ENCODE data around the gene GLP2R.

The GLP2R gene

DNA sequence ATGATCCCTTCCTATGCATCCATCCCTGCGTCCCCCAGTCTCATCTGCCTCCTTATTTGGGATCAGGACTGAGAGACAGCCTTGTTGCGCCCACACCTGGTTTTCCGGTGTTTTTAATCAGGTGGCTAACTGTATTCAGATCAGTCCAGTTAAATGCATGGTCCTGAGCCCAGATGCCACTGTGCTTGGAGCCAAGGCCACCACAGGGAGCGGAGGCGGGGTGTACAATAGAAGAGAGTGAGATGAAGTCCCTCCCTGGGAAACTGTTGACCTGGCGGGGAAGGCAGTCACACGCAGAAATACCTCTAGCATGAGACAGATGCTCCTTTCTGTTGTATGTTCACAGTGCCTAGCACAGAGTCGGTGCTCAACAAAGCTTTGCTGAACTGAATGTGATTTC lies 73.1 kb downstream of the GLP2R start:
- H3K4me3 ChIP-seq (ENCODE audit: low read depth in 1 of 2, low read length in 1 of 2): no peak overlapping the region
- TF ChIP-seq, protein P1, sequence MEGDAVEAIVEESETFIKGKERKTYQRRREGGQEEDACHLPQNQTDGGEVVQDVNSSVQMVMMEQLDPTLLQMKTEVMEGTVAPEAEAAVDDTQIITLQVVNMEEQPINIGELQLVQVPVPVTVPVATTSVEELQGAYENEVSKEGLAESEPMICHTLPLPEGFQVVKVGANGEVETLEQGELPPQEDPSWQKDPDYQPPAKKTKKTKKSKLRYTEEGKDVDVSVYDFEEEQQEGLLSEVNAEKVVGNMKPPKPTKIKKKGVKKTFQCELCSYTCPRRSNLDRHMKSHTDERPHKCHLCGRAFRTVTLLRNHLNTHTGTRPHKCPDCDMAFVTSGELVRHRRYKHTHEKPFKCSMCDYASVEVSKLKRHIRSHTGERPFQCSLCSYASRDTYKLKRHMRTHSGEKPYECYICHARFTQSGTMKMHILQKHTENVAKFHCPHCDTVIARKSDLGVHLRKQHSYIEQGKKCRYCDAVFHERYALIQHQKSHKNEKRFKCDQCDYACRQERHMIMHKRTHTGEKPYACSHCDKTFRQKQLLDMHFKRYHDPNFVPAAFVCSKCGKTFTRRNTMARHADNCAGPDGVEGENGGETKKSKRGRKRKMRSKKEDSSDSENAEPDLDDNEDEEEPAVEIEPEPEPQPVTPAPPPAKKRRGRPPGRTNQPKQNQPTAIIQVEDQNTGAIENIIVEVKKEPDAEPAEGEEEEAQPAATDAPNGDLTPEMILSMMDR (IDR thresholded peaks at IDR 0.05): no peak
- no peaks in the 10 kb centered on the region for H3K36me3 ChIP-seq
- H3K4me1 ChIP-seq (ENCODE audit: control insufficient read depth in 1 of 2, insufficient read depth in 1 of 2, low read depth in 1 of 2, low read length in 1 of 2): peaks cover 42 to 47% of the 10 kb centered on the region in 2 experiments
- peaks cover 10% of the 10 kb centered on the region for H3K27me3 ChIP-seq
- H3K27ac ChIP-seq: no peak overlapping the region
- H3K9me3 ChIP-seq: no peaks in the 10 kb centered on the region

DNA sequence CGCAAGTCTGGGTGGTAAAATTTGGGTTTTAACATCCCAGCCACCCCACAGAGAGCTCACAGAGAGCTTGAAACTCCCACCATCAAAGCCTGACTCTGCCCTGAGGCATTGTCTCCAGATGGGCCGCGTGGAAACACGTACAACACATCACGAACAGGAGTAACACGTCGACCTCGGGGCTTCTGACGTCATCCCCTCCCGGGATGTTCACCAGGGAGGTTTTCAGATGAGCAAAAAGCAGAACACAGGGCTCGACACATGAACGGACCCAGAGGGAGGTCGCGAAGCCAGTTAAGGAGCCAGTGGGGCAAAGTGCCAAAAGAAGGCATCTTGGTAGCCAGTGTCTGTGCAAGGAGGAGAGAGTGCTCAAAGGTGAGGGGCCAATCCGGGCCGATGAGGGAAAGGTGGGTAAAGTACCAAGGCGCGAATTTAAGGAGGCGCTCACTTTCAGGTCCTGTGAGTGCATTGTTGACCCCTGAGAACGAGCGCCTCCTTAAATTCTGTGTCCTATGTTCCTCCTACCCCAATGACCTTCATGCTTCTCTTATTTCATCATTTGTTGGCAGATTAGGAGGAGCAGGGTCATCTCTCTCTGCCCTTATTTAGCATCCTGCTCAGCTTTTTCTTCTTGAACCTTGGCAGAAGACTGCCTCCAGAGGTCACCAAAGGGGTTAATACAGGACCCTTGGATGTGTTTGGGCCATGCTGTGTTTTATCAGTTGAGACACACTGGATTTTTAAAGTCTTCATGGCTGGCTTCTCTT lies 73.7 kb downstream of the GLP2R start:
- peaks cover 4% of the 10 kb centered on the region for H3K27me3 ChIP-seq
- H3K27ac ChIP-seq: peak overlapping the region; percentile 69
- no peaks in the 10 kb centered on the region for H3K36me3 ChIP-seq
- TF ChIP-seq, protein P1 (IDR thresholded peaks at IDR 0.05): no peak
- H3K9me3 ChIP-seq: no peaks in the 10 kb centered on the region
- H3K4me1 ChIP-seq (ENCODE audit: control insufficient read depth in 1 of 2, insufficient read depth in 1 of 2, low read depth in 1 of 2, low read length in 1 of 2): peaks cover 42 to 47% of the 10 kb centered on the region in 2 experiments
- peak overlapping the region in 1 of 2 experiments; percentile 8 for H3K4me3 ChIP-seq (ENCODE audit: low read depth in 1 of 2, low read length in 1 of 2)

DNA sequence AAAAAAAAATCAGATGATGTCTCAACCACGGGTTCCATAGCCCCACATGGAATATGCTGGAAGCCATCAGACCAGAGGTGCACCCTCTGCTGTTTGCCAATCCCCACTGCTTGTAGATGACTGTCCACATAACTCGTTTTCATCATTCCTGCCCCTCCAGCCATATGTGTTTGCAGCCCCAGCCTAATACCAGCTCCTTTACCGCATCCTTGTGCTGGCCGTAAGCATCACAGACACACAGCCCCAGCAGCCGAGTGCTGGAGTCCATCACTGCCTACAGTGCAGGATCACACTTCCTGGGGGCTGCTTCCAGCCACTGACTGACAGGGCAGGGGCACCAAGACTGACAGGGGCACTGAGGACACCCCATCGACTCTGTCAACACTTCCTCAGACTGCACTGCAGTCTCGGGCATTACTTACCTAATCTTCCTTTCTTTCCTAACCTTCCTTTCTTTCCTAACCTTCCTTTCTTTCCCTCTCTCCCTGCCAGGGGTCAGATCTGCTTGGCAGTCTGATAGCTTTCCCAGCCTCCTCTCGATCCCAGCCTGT lies 74.4 kb downstream of the GLP2R start:
- Histone ChIP-seq H3K27ac (peak overlapping the region; percentile 69), H3K9me3 (no peaks in the 10 kb centered on the region), H3K36me3 (no peaks in the 10 kb centered on the region), H3K4me1 (ENCODE audit: control insufficient read depth in 1 of 2, insufficient read depth in 1 of 2, low read depth in 1 of 2, low read length in 1 of 2) (peaks cover 42 to 47% of the 10 kb centered on the region in 2 experiments), H3K4me3 (ENCODE audit: low read depth in 1 of 2, low read length in 1 of 2) (peak overlapping the region in 1 of 2 experiments; percentile 8), H3K27me3 (no peaks in the 10 kb centered on the region)
- TF ChIP-seq, protein P1 (IDR thresholded peaks at IDR 0.05): no peak

DNA sequence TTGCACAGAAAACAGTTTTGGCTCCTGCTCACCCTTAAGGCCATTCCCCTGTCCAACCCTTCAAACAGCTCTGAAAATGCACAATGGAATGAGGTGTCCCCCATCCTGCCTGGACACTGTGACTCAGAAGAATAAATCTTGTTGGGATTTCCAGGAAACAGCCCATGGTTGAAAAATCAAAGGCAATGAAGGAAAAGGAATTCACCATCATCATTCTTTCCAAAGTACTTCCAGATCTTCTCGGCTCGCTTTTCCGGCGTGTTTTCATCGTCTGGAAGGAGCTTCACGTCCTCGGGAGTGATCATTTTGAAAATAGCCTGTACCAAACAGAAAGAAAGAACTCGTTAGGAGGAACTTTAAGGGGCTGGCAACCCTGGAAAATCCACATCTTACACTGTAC lies 75.1 kb downstream of the GLP2R start:
- Histone ChIP-seq H3K4me1 (ENCODE audit: control insufficient read depth in 1 of 2, insufficient read depth in 1 of 2, low read depth in 1 of 2, low read length in 1 of 2) (peaks cover 41 to 45% of the 10 kb centered on the region in 2 experiments), H3K36me3 (no peaks in the 10 kb centered on the region), H3K27me3 (no peaks in the 10 kb centered on the region), H3K4me3 (ENCODE audit: low read depth in 1 of 2, low read length in 1 of 2) (no peak overlapping the region), H3K27ac (peak overlapping the region; percentile 69), H3K9me3 (no peaks in the 10 kb centered on the region)
- TF ChIP-seq, protein P1 (IDR thresholded peaks at IDR 0.05): no peak

DNA sequence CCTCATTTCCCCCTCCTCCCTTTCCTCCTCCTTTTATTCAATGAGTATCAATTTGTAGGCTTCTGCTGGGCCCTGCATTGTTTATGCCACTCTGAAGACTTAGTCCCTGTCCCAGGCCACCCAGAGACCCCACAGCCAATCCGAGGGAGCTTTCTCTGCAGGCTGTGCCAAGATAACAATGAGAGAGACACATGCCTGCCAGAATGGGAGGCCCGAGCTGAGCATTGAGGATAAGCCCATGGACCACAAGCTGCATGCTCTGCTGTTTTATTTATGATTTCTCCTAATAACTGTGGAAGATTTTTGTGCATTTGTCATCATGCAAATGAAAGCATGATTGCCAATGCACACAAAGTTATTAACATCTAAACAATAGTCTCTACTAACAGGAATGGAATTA lies 76.4 kb downstream of the GLP2R start:
- Histone ChIP-seq H3K27ac (no peak overlapping the region), H3K36me3 (no peaks in the 10 kb centered on the region), H3K9me3 (no peaks in the 10 kb centered on the region), H3K4me1 (ENCODE audit: control insufficient read depth in 1 of 2, insufficient read depth in 1 of 2, low read depth in 1 of 2, low read length in 1 of 2) (peaks cover 35 to 36% of the 10 kb centered on the region in 2 experiments), H3K27me3 (no peaks in the 10 kb centered on the region), H3K4me3 (ENCODE audit: low read depth in 1 of 2, low read length in 1 of 2) (no peak overlapping the region)
- TF ChIP-seq, protein P1 (IDR thresholded peaks at IDR 0.05): no peak
